Endothelial cell of umbilical vein (primary cell): ENCODE measurements around the gene FXYD6. TPM values are rescaled to one million over a fixed set of nuclear protein-coding genes. Genes with fewer than 3 reads are reported as not detected.

Source experiments
- BruUV-seq: library from RNA; stranded (reverse); fragments of 400-500 nt; replicated peaks from 2 replicates; lab custom pipeline; 2021; lab: Mats Ljungman, UMichigan
- CTCF ChIA-PET: fragments of 300-600, 350-600 bp; sonication (Branson Sonifier 250); formaldehyde crosslinking; loops from one replicate; lab custom pipeline; 2021; ENCODE audit warnings: antibody characterized with exemption, inconsistent platforms; lab: Charles Lee
- POLR2A ChIA-PET: fragments of 300-600, 350-600 bp; sonication (Branson Sonifier 250); formaldehyde crosslinking; loops from one replicate; lab custom pipeline; 2021; ENCODE audit warnings: antibody characterized with exemption, inconsistent platforms; lab: Charles Lee
- DNase-seq: peaks from one replicate; pipeline ENCODE4 v3.0.0-alpha.2; 2011; ENCODE audit warnings: low read depth, low spot score
- FAIRE-seq: peaks from 2 replicates; lab custom pipeline; 2011; peaks lifted over from hg19 to GRCh38; lab: Jason Lieb, UNC
- H2AFZ ChIP-seq: 2 replicates; pipeline ENCODE4 v1.6.0; 2012; ENCODE audit warnings: low read depth, low read length, control low read depth, inconsistent platforms
- H3K27ac ChIP-seq: 2 replicates; pipeline ENCODE4 v1.5.1; 2011; ENCODE audit warnings: low read depth, mild to moderate bottlenecking, control low read depth, low read length, moderate library complexity; ENCODE audit not compliant: insufficient read depth
- H3K27me3 ChIP-seq, 2 experiments: 2 replicates each; pipeline versions ENCODE4 v1.6.0 to v1.6.1; 2011; ENCODE audit warnings: low read length in 2 of 2, mixed read lengths in 1 of 2; ENCODE audit not compliant: control insufficient read depth in 2 of 2, insufficient read depth in 2 of 2
- H3K36me3 ChIP-seq, 2 experiments: 2 replicates in 1 of 2; 3 replicates in 1 of 2; pipeline ENCODE4 v1.5.1; 2011; ENCODE audit warnings: low read length in 2 of 2, mild to moderate bottlenecking in 1 of 2, moderate library complexity in 1 of 2; ENCODE audit not compliant: control insufficient read depth in 2 of 2, insufficient read depth in 2 of 2; ENCODE audit errors: extremely low read depth in 1 of 2
- H3K4me1 ChIP-seq: 3 replicates; pipeline ENCODE4 v1.5.1; 2011; ENCODE audit warnings: mild to moderate bottlenecking, low read length; ENCODE audit not compliant: control insufficient read depth, insufficient read depth; ENCODE audit errors: extremely low read depth
- H3K4me2 ChIP-seq: 2 replicates; pipeline ENCODE4 v1.6.1; 2011; ENCODE audit warnings: low read length, control low read depth, mixed read lengths; ENCODE audit not compliant: insufficient read depth
- H3K4me3 ChIP-seq, 3 experiments: fragments of 200-600 bp in 1 of 3; sonication (generic), shearing (Covaris generic) in 1 of 3; replicated peaks in 1 of 3; 2 replicates each; pipeline ENCODE4 v1.5.1; 2011 to 2016; ENCODE audit warnings: control low read depth in 3 of 3, low read length in 3 of 3, mild to moderate bottlenecking in 2 of 3, inconsistent platforms in 1 of 3, low read depth in 1 of 3, moderate library complexity in 1 of 3; ENCODE audit not compliant: insufficient read depth in 1 of 3
- H3K79me2 ChIP-seq: 2 replicates; pipeline ENCODE4 v1.6.0; 2012; ENCODE audit warnings: low read length, inconsistent platforms; ENCODE audit not compliant: control insufficient read depth, insufficient read depth
- H3K9ac ChIP-seq: replicated peaks from 2 replicates; pipeline ENCODE3; 2011; ENCODE audit warnings: low read length, control low read depth; ENCODE audit not compliant: insufficient read depth; ENCODE audit errors: extremely low read depth
- H3K9me1 ChIP-seq: replicated peaks from 3 replicates; pipeline ENCODE4 v1.6.0; 2011; ENCODE audit warnings: mild to moderate bottlenecking, low read length; ENCODE audit not compliant: control insufficient read depth, insufficient read depth; ENCODE audit errors: extremely low read depth
- H3K9me3 ChIP-seq: replicated peaks from 2 replicates; pipeline ENCODE4 v1.5.1; 2012; ENCODE audit warnings: low read length, inconsistent platforms; ENCODE audit not compliant: control insufficient read depth, insufficient read depth
- H4K20me1 ChIP-seq: replicated peaks from 2 replicates; pipeline ENCODE3; 2011; ENCODE audit warnings: mild to moderate bottlenecking, low read length; ENCODE audit not compliant: control insufficient read depth, insufficient read depth; ENCODE audit errors: extremely low read depth
- EZH2 ChIP-seq: IDR thresholded peaks from 2 replicates; pipeline ENCODE4 v1.6.1; 2012; ENCODE audit warnings: borderline replicate concordance, low read depth, mild to moderate bottlenecking, moderate library complexity, low read length, inconsistent platforms; ENCODE audit not compliant: severe bottlenecking
- FOS ChIP-seq: IDR thresholded peaks from 2 replicates; pipeline ENCODE4 v1.6.1; 2011; ENCODE audit warnings: mild to moderate bottlenecking, low read length, moderate library complexity, borderline replicate concordance; ENCODE audit not compliant: insufficient read depth
- GATA2 ChIP-seq: IDR thresholded peaks from 2 replicates; pipeline ENCODE4 v1.7.0; 2011; ENCODE audit warnings: low read depth, mild to moderate bottlenecking, moderate library complexity, mixed read lengths, low read length; ENCODE audit not compliant: insufficient read length, insufficient read depth
- JUN ChIP-seq: IDR thresholded peaks from 2 replicates; pipeline ENCODE4 v1.6.1; 2011; ENCODE audit warnings: borderline replicate concordance, low read depth; ENCODE audit not compliant: insufficient read length, insufficient read depth
- MAX ChIP-seq: IDR thresholded peaks from 2 replicates; pipeline ENCODE4 v1.6.1; 2011; ENCODE audit not compliant: insufficient read depth, insufficient read length
- MYC ChIP-seq: IDR thresholded peaks from one replicate; pipeline ENCODE4 v1.6.1; 2011; ENCODE audit warnings: mild to moderate bottlenecking, low read depth, low read length
- POLR2A ChIP-seq: IDR thresholded peaks from 2 replicates; pipeline ENCODE4 v1.6.1; 2012; ENCODE audit warnings: low read depth, mild to moderate bottlenecking, control low read depth, low read length
- POLR2AphosphoS5 ChIP-seq: IDR thresholded peaks from 2 replicates; pipeline ENCODE4 v1.6.1; 2012; ENCODE audit warnings: low read depth, mild to moderate bottlenecking, control low read depth, low read length, moderate library complexity; ENCODE audit not compliant: insufficient read depth
- dilution Hi-C: fragments of 300-500 bp; cut with MboI; formaldehyde crosslinking; loops from one replicate; pipeline ENCODE4 v1.15.0; 2019; ENCODE audit warnings: low sequenced_read_pairs; ENCODE audit not compliant: extremely low pct_ligation_motif_present
- intact Hi-C: fragments of 100-400 bp; cut with micrococcal nuclease; formaldehyde crosslinking; loops from one replicate; pipeline ENCODE4 v1.10.0; 2022
- polyA plus RNA-seq, 4 experiments: library from polyadenylated mRNA; depleted of rRNA in 3 of 4; stranded (reverse) in 3 of 4; unstranded in 1 of 4; fragments of >200 nt; gene quantifications; 2 replicates each; pipeline versions ENCODE4 v1.2.1 to v1.2.3, GENCODE V29; 2011 to 2012; ENCODE audit warnings: missing spikeins in 1 of 4
- total RNA-seq: library from RNA; stranded (reverse); gene quantifications from 2 replicates; pipeline ENCODE4 v1.2.3, GENCODE V29; 2021
- TF ChIP-seq, protein P1 (sequence below), 2 donors: IDR thresholded peaks; 1 replicate in 1 of 2; 2 replicates in 1 of 2; pipeline ENCODE4 v1.5.1; 2011; ENCODE audit warnings: low read length in 2 of 2, mild to moderate bottlenecking in 2 of 2, moderate library complexity in 2 of 2, control low read depth in 1 of 2, inconsistent platforms in 1 of 2, low read depth in 1 of 2; ENCODE audit not compliant: insufficient read depth in 1 of 2; ENCODE audit errors: extremely low read depth in 1 of 2

FXYD6 gene
- total and polyA plus RNA-seq, 2 donors (not counting 3 experiments of a cell fraction or from before 2014, with no cell fraction given) = 1.4 to 8.7 TPM

DNA sequence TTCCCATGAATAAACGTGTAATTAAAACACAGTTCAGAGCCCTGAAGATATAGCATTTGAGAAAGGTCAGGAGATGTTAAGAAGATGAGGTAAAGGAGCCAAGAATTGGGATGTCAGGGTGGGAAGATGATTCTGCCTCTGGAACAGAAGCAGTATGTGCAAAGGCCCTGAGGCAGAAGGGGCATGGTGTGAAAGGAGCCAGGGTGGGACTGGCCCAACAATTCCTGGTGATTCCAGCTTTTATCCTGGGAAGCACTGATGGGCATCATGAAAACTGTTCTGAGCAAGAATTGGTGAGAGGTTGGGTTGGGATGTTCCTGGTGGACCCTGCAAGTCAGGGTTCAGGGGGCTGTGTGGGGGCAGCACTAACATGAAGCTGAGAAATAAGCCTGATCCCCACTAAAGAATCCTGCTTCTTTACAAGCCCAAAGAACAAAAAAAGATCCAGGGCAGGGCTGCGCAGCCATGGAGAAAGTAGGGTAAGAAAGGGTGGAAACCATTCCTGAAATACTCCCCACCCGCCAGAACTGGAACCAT is 2.5 kb upstream of the FXYD6 start:
- H3K4me1 ChIP-seq = no peaks in the 10 kb centered on the region
- POLR2A ChIA-PET = no interaction called here
- no peak for FAIRE-seq
- intact Hi-C loops = no loop called here
- DNase-seq = no peak
- no peaks in the 10 kb centered on the region for H3K9me1 ChIP-seq
- H3K9me3 ChIP-seq = no peaks in the 10 kb centered on the region
- H3K27ac ChIP-seq = no peak overlapping the region
- peaks cover 61 to 65% of the 10 kb centered on the region in 2 experiments for H3K27me3 ChIP-seq
- no peak for TF ChIP-seq FOS
- TF ChIP-seq, protein P1, sequence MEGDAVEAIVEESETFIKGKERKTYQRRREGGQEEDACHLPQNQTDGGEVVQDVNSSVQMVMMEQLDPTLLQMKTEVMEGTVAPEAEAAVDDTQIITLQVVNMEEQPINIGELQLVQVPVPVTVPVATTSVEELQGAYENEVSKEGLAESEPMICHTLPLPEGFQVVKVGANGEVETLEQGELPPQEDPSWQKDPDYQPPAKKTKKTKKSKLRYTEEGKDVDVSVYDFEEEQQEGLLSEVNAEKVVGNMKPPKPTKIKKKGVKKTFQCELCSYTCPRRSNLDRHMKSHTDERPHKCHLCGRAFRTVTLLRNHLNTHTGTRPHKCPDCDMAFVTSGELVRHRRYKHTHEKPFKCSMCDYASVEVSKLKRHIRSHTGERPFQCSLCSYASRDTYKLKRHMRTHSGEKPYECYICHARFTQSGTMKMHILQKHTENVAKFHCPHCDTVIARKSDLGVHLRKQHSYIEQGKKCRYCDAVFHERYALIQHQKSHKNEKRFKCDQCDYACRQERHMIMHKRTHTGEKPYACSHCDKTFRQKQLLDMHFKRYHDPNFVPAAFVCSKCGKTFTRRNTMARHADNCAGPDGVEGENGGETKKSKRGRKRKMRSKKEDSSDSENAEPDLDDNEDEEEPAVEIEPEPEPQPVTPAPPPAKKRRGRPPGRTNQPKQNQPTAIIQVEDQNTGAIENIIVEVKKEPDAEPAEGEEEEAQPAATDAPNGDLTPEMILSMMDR (IDR thresholded peaks at IDR 0.05; ENCODE audit: extremely low read depth in 1 of 2, insufficient read depth in 1 of 2, low read depth in 1 of 2, low read length in 2 of 2) = no peak
- TF ChIP-seq MYC = no peak
- no peak for TF ChIP-seq GATA2
- no peak for TF ChIP-seq MAX
- TF ChIP-seq JUN = no peak
- TF ChIP-seq EZH2 = no peak
- TF ChIP-seq POLR2AphosphoS5 = no peak
- no peak for TF ChIP-seq POLR2A
- H3K4me3 ChIP-seq = no peak overlapping the region
- no peak overlapping the region for H3K9ac ChIP-seq
- H2AFZ ChIP-seq = no peak overlapping the region
- dilution Hi-C loops = no loop called here
- no TSS peak for BruUV-seq
- no peaks in the 10 kb centered on the region for H4K20me1 ChIP-seq
- CTCF ChIA-PET = no interaction called here
- H3K79me2 ChIP-seq = no peaks in the 10 kb centered on the region
- no peaks in the 10 kb centered on the region for H3K36me3 ChIP-seq
- H3K4me2 ChIP-seq = no peak overlapping the region
